K562 (cell line): ENCODE measurements around the gene LAX1. TPM values are rescaled to one million over a fixed set of nuclear protein-coding genes. Genes with fewer than 3 reads are reported as not detected.

Experiments used
- DMBX1 ChIP-seq: fragments of 250-450 bp; sonication (Bioruptor Pico); IDR thresholded peaks from 2 replicates; pipeline ENCODE4 v1.8.0; 2022; ENCODE audit warnings: inconsistent platforms, mild to moderate bottlenecking, moderate library complexity, borderline replicate concordance
- ERF ChIP-seq: fragments of 450-650 bp; formaldehyde crosslinking; IDR thresholded peaks from 2 replicates; pipeline ENCODE4 v1.4.0; 2020; ENCODE audit warnings: mild to moderate bottlenecking, mixed read lengths
- GATAD2B ChIP-seq: fragments of 450-650 bp; IDR thresholded peaks from 2 replicates; pipeline ENCODE4 v1.6.1; 2017; ENCODE audit warnings: mild to moderate bottlenecking, borderline replicate concordance
- HMG20A ChIP-seq: fragments of 450-650 bp; formaldehyde crosslinking; conservative IDR thresholded peaks from 2 replicates; pipeline ENCODE4 v1.4.0; 2020; ENCODE audit warnings: mild to moderate bottlenecking, mixed read lengths
- KDM5B ChIP-seq: fragments of 200-600 bp; sonication (generic); IDR thresholded peaks from 2 replicates; pipeline ENCODE4 v1.6.1; 2012; ENCODE audit warnings: low read depth, mild to moderate bottlenecking, moderate library complexity, low read length, control low read depth, inconsistent platforms; ENCODE audit not compliant: insufficient replicate concordance
- KLF13 ChIP-seq: fragments of 450-650 bp; IDR thresholded peaks from 2 replicates; pipeline ENCODE4 v1.6.1; 2016; ENCODE audit warnings: missing genetic modification characterization, low read depth, mild to moderate bottlenecking, missing compliant biosample characterization, moderate library complexity, borderline replicate concordance
- OTX1 ChIP-seq: fragments of 450-650 bp; formaldehyde crosslinking; IDR thresholded peaks from 2 replicates; pipeline ENCODE4 v1.4.0; 2022; ENCODE audit warnings: mild to moderate bottlenecking
- PTBP1 ChIP-seq: fragments of 200-400 bp; formaldehyde crosslinking; IDR thresholded peaks from 2 replicates; pipeline ENCODE4 v1.6.1; 2017; ENCODE audit warnings: low read depth, low read length
- SETDB1 ChIP-seq: IDR thresholded peaks from one replicate; pipeline ENCODE4 v1.6.1; 2012; ENCODE audit warnings: low read length, control low read depth, inconsistent platforms
- TGIF2 ChIP-seq: sonication (generic); formaldehyde crosslinking; IDR thresholded peaks from 2 replicates; pipeline ENCODE4 v1.8.1; 2022; ENCODE audit warnings: mild to moderate bottlenecking, missing genetic modification reagents, moderate library complexity
- ZNF124 ChIP-seq: sonication (generic); formaldehyde crosslinking; IDR thresholded peaks from 2 replicates; pipeline ENCODE4 v1.8.1; 2022; ENCODE audit warnings: missing genetic modification reagents
- polyA plus RNA-seq, 8 experiments: library from polyadenylated mRNA; depleted of rRNA in 4 of 8; stranded (reverse) in 5 of 8; unstranded in 3 of 8; fragments of >200 nt; fragmentation: Nextera tagmentation in 2 of 8; fragmentation: Illumina TruSeq in 1 of 8; extraction: Ambion mirVana in 2 of 8; extraction: Trizol in 1 of 8; gene quantifications; 2 replicates each; pipeline versions ENCODE4 v1.2.1 to v1.2.3, GENCODE V29; 2011 to 2014; ENCODE audit warnings: inconsistent platforms in 1 of 8, missing spikeins in 1 of 8
- total RNA-seq, 7 experiments: library from RNA; depleted of rRNA in 6 of 7; stranded (reverse); fragments of >200 nt in 6 of 7; fragmentation: Illumina TruSeq in 2 of 7; extraction: Trizol in 2 of 7; gene quantifications; 2 replicates each; pipeline versions ENCODE4 v1.2.1 to v1.2.3, GENCODE V29; 2011 to 2021; ENCODE audit warnings: low replicate concordance in 1 of 7
- TF ChIP-seq, protein P1 (sequence below): fragments of 250-450 bp; sonication (Bioruptor Pico); IDR thresholded peaks from 2 replicates; pipeline ENCODE4 v1.4.0; 2020; ENCODE audit warnings: mild to moderate bottlenecking, moderate library complexity
- TF ChIP-seq, protein P2 (sequence below): fragments of 250-450 bp; sonication (Bioruptor Pico); IDR thresholded peaks from 2 replicates; pipeline ENCODE4 v1.5.0; 2022; ENCODE audit warnings: mild to moderate bottlenecking
- TF ChIP-seq, protein P3 (sequence below): fragments of 250-450 bp; sonication (Bioruptor Pico); IDR thresholded peaks from 2 replicates; pipeline ENCODE4 v1.8.0; 2022; ENCODE audit warnings: moderate library complexity, mild to moderate bottlenecking, inconsistent platforms
- TF ChIP-seq, protein P4 (sequence below): fragments of 250-450 bp; sonication (Bioruptor Pico); IDR thresholded peaks from 2 replicates; pipeline ENCODE4 v1.8.0; 2021; ENCODE audit warnings: borderline replicate concordance, mild to moderate bottlenecking, moderate library complexity; ENCODE audit not compliant: poor library complexity, severe bottlenecking
- TF ChIP-seq, protein P5 (sequence below): fragments of 250-450 bp; sonication (Bioruptor Pico); IDR thresholded peaks from 2 replicates; pipeline ENCODE4 v1.8.0; 2021; ENCODE audit warnings: moderate library complexity, mild to moderate bottlenecking, inconsistent platforms

LAX1 gene
- total and polyA plus RNA-seq, 9 of the 15 experiments (the other 6 are each of a cell fraction or from before 2014, with no cell fraction given), result not detected

DNA sequence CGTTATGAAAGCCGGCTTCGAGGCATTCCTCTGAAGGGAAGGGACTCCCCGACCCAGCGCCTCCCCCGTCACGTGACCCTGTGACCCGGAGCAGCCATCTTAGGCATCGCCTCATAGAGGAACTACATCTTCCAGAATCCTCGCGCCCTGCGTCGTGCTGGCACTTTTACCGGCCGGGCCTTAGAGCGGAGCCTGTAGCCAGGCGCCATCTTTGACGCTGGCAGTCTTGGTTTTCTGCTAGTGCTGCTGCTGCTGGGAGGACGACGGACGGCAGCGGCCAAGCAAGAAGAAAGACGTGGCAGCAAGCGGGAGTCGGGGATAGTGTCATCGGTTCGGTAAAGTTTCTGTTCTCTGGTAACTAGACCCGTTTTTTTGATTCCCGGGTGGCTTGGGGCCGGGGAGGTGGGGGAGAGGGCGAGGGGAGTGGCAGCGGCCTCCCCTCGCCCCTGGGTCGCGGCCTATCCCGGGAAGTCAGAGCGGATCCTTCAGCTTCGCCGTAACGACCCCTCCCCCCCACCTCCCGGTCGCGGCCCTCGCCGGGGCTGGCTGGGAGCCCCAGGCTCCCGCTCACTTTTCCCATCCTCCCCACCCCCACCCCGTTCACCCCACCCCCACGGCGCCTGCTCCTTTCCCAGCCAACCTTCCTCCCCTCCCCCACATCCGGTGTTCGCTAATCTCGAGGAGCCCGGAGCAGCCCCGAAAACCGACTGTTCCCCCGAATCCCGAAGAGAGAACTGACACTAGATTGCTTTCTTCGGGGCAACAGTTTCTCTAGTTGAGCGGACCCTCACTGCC lies 30.7 kb downstream of the LAX1 start, which contains the start of the genes ZBED6 and ZC3H11A (continued):
- TF ChIP-seq, protein P1, sequence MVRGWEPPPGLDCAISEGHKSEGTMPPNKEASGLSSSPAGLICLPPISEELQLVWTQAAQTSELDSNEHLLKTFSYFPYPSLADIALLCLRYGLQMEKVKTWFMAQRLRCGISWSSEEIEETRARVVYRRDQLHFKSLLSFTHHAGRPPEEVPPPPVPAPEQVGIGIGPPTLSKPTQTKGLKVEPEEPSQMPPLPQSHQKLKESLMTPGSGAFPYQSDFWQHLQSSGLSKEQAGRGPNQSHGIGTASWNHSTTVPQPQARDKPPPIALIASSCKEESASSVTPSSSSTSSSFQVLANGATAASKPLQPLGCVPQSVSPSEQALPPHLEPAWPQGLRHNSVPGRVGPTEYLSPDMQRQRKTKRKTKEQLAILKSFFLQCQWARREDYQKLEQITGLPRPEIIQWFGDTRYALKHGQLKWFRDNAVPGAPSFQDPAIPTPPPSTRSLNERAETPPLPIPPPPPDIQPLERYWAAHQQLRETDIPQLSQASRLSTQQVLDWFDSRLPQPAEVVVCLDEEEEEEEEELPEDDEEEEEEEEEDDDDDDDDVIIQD (CRISPR knock-in tag), result no peak; the same call in 1 of the 2 replicates
- TF ChIP-seq ZNF124 (CRISPR knock-in tag), result no peak
- TF ChIP-seq, protein P2, sequence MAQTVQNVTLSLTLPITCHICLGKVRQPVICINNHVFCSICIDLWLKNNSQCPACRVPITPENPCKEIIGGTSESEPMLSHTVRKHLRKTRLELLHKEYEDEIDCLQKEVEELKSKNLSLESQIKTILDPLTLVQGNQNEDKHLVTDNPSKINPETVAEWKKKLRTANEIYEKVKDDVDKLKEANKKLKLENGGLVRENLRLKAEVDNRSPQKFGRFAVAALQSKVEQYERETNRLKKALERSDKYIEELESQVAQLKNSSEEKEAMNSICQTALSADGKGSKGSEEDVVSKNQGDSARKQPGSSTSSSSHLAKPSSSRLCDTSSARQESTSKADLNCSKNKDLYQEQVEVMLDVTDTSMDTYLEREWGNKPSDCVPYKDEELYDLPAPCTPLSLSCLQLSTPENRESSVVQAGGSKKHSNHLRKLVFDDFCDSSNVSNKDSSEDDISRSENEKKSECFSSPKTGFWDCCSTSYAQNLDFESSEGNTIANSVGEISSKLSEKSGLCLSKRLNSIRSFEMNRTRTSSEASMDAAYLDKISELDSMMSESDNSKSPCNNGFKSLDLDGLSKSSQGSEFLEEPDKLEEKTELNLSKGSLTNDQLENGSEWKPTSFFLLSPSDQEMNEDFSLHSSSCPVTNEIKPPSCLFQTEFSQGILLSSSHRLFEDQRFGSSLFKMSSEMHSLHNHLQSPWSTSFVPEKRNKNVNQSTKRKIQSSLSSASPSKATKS (CRISPR knock-in tag), result no peak
- 0 out of 2 replicates have a peak, but pooled peaks have one; percentile 37 for TF ChIP-seq OTX1
- TF ChIP-seq, protein P3, sequence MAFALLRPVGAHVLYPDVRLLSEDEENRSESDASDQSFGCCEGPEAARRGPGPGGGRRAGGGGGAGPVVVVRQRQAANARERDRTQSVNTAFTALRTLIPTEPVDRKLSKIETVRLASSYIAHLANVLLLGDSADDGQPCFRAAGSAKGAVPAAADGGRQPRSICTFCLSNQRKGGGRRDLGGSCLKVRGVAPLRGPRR (CRISPR knock-in tag), result no peak
- TF ChIP-seq, protein P4, sequence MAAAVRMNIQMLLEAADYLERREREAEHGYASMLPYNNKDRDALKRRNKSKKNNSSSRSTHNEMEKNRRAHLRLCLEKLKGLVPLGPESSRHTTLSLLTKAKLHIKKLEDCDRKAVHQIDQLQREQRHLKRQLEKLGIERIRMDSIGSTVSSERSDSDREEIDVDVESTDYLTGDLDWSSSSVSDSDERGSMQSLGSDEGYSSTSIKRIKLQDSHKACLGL (CRISPR knock-in tag), result no peak
- peak; percentile 81 for TF ChIP-seq KLF13 (tag)
- TF ChIP-seq HMG20A (CRISPR knock-in tag), result no peak
- TF ChIP-seq GATAD2B, result no peak
- TF ChIP-seq DMBX1 (CRISPR knock-in tag), result no peak
- TF ChIP-seq PTBP1, result no peak
- TF ChIP-seq, protein P5, sequence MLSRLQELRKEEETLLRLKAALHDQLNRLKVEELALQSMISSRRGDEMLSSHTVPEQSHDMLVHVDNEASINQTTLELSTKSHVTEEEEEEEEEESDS (CRISPR knock-in tag), result no peak
- no peak for TF ChIP-seq SETDB1
- TF ChIP-seq ERF (CRISPR knock-in tag), result peak; percentile 62; the same call in 1 of the 2 replicates
- no peak for TF ChIP-seq TGIF2
- TF ChIP-seq KDM5B, result peak; percentile 78
